K562 (cell line): ENCODE results near the gene DGCR8. TPM values are rescaled to one million over a fixed set of nuclear protein-coding genes. Genes with fewer than 3 reads are reported as not detected.

Experiments
- ATF1 ChIP-seq, 2 experiments: fragments of 450-650 bp in 1 of 2; IDR thresholded peaks; 2 replicates each; pipeline ENCODE4 v1.6.1; 2016; ENCODE audit warnings: missing compliant biosample characterization in 1 of 2, missing genetic modification characterization in 1 of 2
- EHMT2 ChIP-seq: fragments of 450-650 bp; IDR thresholded peaks from 2 replicates; pipeline ENCODE4 v1.6.1; 2018; ENCODE audit warnings: antibody characterized with exemption
- HDAC1 ChIP-seq, 2 experiments: fragments of 450-650 bp; IDR thresholded peaks; 2 replicates each; pipeline ENCODE4 v1.6.1; 2016 to 2017; ENCODE audit warnings: inconsistent platforms in 1 of 2, mild to moderate bottlenecking in 1 of 2, moderate library complexity in 1 of 2
- POLR2B ChIP-seq: fragments of 450-650 bp; IDR thresholded peaks from 2 replicates; pipeline ENCODE4 v1.6.1; 2018; ENCODE audit warnings: low read depth; ENCODE audit not compliant: partially characterized antibody
- polyA plus RNA-seq, 8 experiments: library from polyadenylated mRNA; depleted of rRNA in 4 of 8; stranded (reverse) in 5 of 8; unstranded in 3 of 8; fragments of >200 nt; fragmentation: Nextera tagmentation in 2 of 8; fragmentation: Illumina TruSeq in 1 of 8; extraction: Ambion mirVana in 2 of 8; extraction: Trizol in 1 of 8; gene quantifications; 2 replicates each; pipeline versions ENCODE4 v1.2.1 to v1.2.3, GENCODE V29; 2011 to 2014; ENCODE audit warnings: inconsistent platforms in 1 of 8, missing spikeins in 1 of 8
- total RNA-seq, 7 experiments: library from RNA; depleted of rRNA in 6 of 7; stranded (reverse); fragments of >200 nt in 6 of 7; fragmentation: Illumina TruSeq in 2 of 7; extraction: Trizol in 2 of 7; gene quantifications; 2 replicates each; pipeline versions ENCODE4 v1.2.1 to v1.2.3, GENCODE V29; 2011 to 2021; ENCODE audit warnings: low replicate concordance in 1 of 7
- TF ChIP-seq, protein P1 (sequence below): sonication (generic); formaldehyde crosslinking; IDR thresholded peaks from 2 replicates; pipeline ENCODE4 v1.8.0; 2023; ENCODE audit warnings: missing genetic modification reagents, mild to moderate bottlenecking, borderline replicate concordance
- TF ChIP-seq, protein P2 (sequence below): fragments of 450-650 bp; IDR thresholded peaks from 2 replicates; pipeline ENCODE4 v1.6.1; 2016; ENCODE audit warnings: missing biosample characterization, missing genetic modification characterization
- TF ChIP-seq, protein P3 (sequence below): fragments of 150-350 bp; IDR thresholded peaks from 2 replicates; pipeline ENCODE4 v1.6.1; 2014; ENCODE audit warnings: low read depth, mild to moderate bottlenecking, low read length, borderline replicate concordance

Gene DGCR8
- total and polyA plus RNA-seq, 9 of the 15 experiments (the other 6 are each of a cell fraction or from before 2014, with no cell fraction given) = 5.9 to 144 (median 80.1) TPM

DNA sequence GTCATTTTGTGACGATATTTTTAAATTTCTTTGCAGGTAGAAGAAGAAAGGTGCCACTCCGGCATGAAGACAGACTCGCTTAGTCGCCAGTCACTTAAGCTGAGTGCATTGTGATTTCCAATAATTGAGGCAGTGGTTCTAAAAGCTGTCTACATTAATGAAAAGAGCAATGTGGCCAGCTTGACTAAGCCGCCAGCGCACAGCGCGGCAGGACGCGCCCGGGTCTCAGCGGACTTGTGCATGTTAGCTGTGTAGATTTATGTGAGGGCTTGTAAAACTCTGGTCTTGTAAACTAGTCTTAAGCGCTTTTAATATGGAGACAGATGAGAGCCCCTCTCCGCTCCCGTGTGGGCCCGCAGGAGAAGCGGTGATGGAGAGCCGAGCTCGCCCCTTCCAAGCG is 5.6 kb downstream of the DGCR8 start (continued):
- TF ChIP-seq, protein P1, sequence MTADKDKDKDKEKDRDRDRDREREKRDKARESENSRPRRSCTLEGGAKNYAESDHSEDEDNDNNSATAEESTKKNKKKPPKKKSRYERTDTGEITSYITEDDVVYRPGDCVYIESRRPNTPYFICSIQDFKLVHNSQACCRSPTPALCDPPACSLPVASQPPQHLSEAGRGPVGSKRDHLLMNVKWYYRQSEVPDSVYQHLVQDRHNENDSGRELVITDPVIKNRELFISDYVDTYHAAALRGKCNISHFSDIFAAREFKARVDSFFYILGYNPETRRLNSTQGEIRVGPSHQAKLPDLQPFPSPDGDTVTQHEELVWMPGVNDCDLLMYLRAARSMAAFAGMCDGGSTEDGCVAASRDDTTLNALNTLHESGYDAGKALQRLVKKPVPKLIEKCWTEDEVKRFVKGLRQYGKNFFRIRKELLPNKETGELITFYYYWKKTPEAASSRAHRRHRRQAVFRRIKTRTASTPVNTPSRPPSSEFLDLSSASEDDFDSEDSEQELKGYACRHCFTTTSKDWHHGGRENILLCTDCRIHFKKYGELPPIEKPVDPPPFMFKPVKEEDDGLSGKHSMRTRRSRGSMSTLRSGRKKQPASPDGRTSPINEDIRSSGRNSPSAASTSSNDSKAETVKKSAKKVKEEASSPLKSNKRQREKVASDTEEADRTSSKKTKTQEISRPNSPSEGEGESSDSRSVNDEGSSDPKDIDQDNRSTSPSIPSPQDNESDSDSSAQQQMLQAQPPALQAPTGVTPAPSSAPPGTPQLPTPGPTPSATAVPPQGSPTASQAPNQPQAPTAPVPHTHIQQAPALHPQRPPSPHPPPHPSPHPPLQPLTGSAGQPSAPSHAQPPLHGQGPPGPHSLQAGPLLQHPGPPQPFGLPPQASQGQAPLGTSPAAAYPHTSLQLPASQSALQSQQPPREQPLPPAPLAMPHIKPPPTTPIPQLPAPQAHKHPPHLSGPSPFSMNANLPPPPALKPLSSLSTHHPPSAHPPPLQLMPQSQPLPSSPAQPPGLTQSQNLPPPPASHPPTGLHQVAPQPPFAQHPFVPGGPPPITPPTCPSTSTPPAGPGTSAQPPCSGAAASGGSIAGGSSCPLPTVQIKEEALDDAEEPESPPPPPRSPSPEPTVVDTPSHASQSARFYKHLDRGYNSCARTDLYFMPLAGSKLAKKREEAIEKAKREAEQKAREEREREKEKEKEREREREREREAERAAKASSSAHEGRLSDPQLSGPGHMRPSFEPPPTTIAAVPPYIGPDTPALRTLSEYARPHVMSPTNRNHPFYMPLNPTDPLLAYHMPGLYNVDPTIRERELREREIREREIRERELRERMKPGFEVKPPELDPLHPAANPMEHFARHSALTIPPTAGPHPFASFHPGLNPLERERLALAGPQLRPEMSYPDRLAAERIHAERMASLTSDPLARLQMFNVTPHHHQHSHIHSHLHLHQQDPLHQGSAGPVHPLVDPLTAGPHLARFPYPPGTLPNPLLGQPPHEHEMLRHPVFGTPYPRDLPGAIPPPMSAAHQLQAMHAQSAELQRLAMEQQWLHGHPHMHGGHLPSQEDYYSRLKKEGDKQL = no peak
- TF ChIP-seq EHMT2 = no peak
- TF ChIP-seq HDAC1 (IDR thresholded peaks at IDR 0.05) = no peak
- no peak for TF ChIP-seq POLR2B
- TF ChIP-seq, protein P2, sequence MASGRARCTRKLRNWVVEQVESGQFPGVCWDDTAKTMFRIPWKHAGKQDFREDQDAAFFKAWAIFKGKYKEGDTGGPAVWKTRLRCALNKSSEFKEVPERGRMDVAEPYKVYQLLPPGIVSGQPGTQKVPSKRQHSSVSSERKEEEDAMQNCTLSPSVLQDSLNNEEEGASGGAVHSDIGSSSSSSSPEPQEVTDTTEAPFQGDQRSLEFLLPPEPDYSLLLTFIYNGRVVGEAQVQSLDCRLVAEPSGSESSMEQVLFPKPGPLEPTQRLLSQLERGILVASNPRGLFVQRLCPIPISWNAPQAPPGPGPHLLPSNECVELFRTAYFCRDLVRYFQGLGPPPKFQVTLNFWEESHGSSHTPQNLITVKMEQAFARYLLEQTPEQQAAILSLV (tag) = no peak
- TF ChIP-seq ATF1 (CRISPR knock-in tag; IDR thresholded peaks at IDR 0.05) = no peak
- TF ChIP-seq ATF1 (tag; IDR thresholded peaks at IDR 0.05) = no peak
- TF ChIP-seq, protein P3, sequence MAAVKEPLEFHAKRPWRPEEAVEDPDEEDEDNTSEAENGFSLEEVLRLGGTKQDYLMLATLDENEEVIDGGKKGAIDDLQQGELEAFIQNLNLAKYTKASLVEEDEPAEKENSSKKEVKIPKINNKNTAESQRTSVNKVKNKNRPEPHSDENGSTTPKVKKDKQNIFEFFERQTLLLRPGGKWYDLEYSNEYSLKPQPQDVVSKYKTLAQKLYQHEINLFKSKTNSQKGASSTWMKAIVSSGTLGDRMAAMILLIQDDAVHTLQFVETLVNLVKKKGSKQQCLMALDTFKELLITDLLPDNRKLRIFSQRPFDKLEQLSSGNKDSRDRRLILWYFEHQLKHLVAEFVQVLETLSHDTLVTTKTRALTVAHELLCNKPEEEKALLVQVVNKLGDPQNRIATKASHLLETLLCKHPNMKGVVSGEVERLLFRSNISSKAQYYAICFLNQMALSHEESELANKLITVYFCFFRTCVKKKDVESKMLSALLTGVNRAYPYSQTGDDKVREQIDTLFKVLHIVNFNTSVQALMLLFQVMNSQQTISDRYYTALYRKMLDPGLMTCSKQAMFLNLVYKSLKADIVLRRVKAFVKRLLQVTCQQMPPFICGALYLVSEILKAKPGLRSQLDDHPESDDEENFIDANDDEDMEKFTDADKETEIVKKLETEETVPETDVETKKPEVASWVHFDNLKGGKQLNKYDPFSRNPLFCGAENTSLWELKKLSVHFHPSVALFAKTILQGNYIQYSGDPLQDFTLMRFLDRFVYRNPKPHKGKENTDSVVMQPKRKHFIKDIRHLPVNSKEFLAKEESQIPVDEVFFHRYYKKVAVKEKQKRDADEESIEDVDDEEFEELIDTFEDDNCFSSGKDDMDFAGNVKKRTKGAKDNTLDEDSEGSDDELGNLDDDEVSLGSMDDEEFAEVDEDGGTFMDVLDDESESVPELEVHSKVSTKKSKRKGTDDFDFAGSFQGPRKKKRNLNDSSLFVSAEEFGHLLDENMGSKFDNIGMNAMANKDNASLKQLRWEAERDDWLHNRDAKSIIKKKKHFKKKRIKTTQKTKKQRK = no peak
